ENCODE results near the gene RYR3. TPM values are rescaled to one million over a fixed set of nuclear protein-coding genes. Genes with fewer than 3 reads are reported as not detected.

The RYR3 gene
- total RNA-seq, 2 experiments from 2014 or later: 0.06 to 0.32 TPM

GRCh38 chr15:33545866-33546265, 235.1 kb downstream of the RYR3 start:
- H3K4me2 ChIP-seq (ENCODE audit: low read length): no peak overlapping the region
- no peaks in the 10 kb centered on the region for H3K36me3 ChIP-seq (ENCODE audit: insufficient read depth, low read length)
- BruUV-seq (replicated peaks): no TSS peak
- H3K4me1 ChIP-seq (ENCODE audit: insufficient read depth, low read length, poor library complexity, severe bottlenecking): no peaks in the 10 kb centered on the region
- H3K4me3 ChIP-seq (ENCODE audit: low read depth, low read length, poor library complexity, severe bottlenecking): no peak overlapping the region
- H4K20me1 ChIP-seq (ENCODE audit: insufficient read depth, low read length): no peaks in the 10 kb centered on the region
- H3K27ac ChIP-seq (ENCODE audit: low read depth, low read length, poor library complexity, severe bottlenecking): no peak overlapping the region
- no peak for TF ChIP-seq EZH2phosphoT487 (IDR thresholded peaks at IDR 0.05; ENCODE audit: borderline replicate concordance, low read depth, low read length)
- TF ChIP-seq, protein P1, sequence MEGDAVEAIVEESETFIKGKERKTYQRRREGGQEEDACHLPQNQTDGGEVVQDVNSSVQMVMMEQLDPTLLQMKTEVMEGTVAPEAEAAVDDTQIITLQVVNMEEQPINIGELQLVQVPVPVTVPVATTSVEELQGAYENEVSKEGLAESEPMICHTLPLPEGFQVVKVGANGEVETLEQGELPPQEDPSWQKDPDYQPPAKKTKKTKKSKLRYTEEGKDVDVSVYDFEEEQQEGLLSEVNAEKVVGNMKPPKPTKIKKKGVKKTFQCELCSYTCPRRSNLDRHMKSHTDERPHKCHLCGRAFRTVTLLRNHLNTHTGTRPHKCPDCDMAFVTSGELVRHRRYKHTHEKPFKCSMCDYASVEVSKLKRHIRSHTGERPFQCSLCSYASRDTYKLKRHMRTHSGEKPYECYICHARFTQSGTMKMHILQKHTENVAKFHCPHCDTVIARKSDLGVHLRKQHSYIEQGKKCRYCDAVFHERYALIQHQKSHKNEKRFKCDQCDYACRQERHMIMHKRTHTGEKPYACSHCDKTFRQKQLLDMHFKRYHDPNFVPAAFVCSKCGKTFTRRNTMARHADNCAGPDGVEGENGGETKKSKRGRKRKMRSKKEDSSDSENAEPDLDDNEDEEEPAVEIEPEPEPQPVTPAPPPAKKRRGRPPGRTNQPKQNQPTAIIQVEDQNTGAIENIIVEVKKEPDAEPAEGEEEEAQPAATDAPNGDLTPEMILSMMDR (conservative IDR thresholded peaks at IDR 0.05; ENCODE audit: low read length): no peak
- intact Hi-C loops (cut with micrococcal nuclease; ENCODE audit: unreplicated experiment): no loop called here
- no peak for DNase-seq (ENCODE audit: low spot score)
- H3K9me2 ChIP-seq (ENCODE audit: insufficient read depth, low read length): no peaks in the 10 kb centered on the region
- no peak overlapping the region for H2AFZ ChIP-seq (ENCODE audit: low read length)
- CTCF ChIA-PET (ENCODE audit: unreplicated experiment): no interaction called here
- H3K79me2 ChIP-seq (ENCODE audit: insufficient read depth, low read depth, low read length): no peaks in the 10 kb centered on the region
- POLR2A ChIA-PET: no interaction called here
- no peaks in the 10 kb centered on the region for H3K9me3 ChIP-seq (ENCODE audit: low read length)

- Histone ChIP-seq H3K4me1 (ENCODE audit: insufficient read depth, low read length, poor library complexity, severe bottlenecking) (no peaks in the 10 kb centered on the region), H3K79me2 (ENCODE audit: insufficient read depth, low read depth, low read length) (no peaks in the 10 kb centered on the region), H3K36me3 (ENCODE audit: insufficient read depth, low read length) (no peaks in the 10 kb centered on the region), H2AFZ (ENCODE audit: low read length) (no peak overlapping the region), H3K4me3 (ENCODE audit: low read depth, low read length, poor library complexity, severe bottlenecking) (no peak overlapping the region), H3K27ac (ENCODE audit: low read depth, low read length, poor library complexity, severe bottlenecking) (no peak overlapping the region), H3K9me2 (ENCODE audit: insufficient read depth, low read length) (no peaks in the 10 kb centered on the region), H3K4me2 (ENCODE audit: low read length) (no peak overlapping the region), H3K9me3 (ENCODE audit: low read length) (no peaks in the 10 kb centered on the region), H4K20me1 (ENCODE audit: insufficient read depth, low read length) (no peaks in the 10 kb centered on the region)
- TF ChIP-seq, protein P1 (conservative IDR thresholded peaks at IDR 0.05; ENCODE audit: low read length): no peak
- intact Hi-C loops (cut with micrococcal nuclease; ENCODE audit: unreplicated experiment): no loop called here
- ChIA-PET CTCF (ENCODE audit: unreplicated experiment) (no interaction called here), POLR2A (interaction anchor here (0.8 to 1.4 kb wide), 3 partner anchors 9 to 13 kb away, joined by 3 to 5 read pairs (median 3); no protein-coding TSS in a partner anchor)
- no TSS peak for BruUV-seq (replicated peaks)
- DNase-seq (ENCODE audit: low spot score): peak; percentile 29
Measured at GRCh38 chr15:33547876-33548275, 237.1 kb downstream of the RYR3 start.

GRCh38 chr15:33551860-33552259, 241.1 kb downstream of the RYR3 start:
- intact Hi-C loops (cut with micrococcal nuclease; ENCODE audit: unreplicated experiment): loop anchor here (5.0 kb wide), 1 partner anchor 130 kb away; no protein-coding TSS in a partner anchor
- Histone ChIP-seq H3K4me2 (ENCODE audit: low read length) (no peak overlapping the region), H3K4me1 (ENCODE audit: insufficient read depth, low read length, poor library complexity, severe bottlenecking) (no peaks in the 10 kb centered on the region), H3K9me3 (ENCODE audit: low read length) (no peaks in the 10 kb centered on the region), H3K27ac (ENCODE audit: low read depth, low read length, poor library complexity, severe bottlenecking) (no peak overlapping the region), H2AFZ (ENCODE audit: low read length) (no peak overlapping the region), H4K20me1 (ENCODE audit: insufficient read depth, low read length) (no peaks in the 10 kb centered on the region), H3K4me3 (ENCODE audit: low read depth, low read length, poor library complexity, severe bottlenecking) (no peak overlapping the region), H3K36me3 (ENCODE audit: insufficient read depth, low read length) (no peaks in the 10 kb centered on the region), H3K79me2 (ENCODE audit: insufficient read depth, low read depth, low read length) (no peaks in the 10 kb centered on the region), H3K9me2 (ENCODE audit: insufficient read depth, low read length) (no peaks in the 10 kb centered on the region)
- CTCF ChIA-PET (ENCODE audit: unreplicated experiment): no interaction called here
- BruUV-seq (replicated peaks): no TSS peak
- POLR2A ChIA-PET: no interaction called here
- no peak for DNase-seq (ENCODE audit: low spot score)
- TF ChIP-seq EZH2phosphoT487 (IDR thresholded peaks at IDR 0.05; ENCODE audit: borderline replicate concordance, low read depth, low read length): no peak
- TF ChIP-seq, protein P1 (conservative IDR thresholded peaks at IDR 0.05; ENCODE audit: low read length): no peak

All from OCI-LY7 (cell line).